GM19238 (cell line): ENCODE measurements around the gene POLE.

Experiments
- DNase-seq: peaks from one replicate; pipeline ENCODE4 v3.0.0; 2011; ENCODE audit warnings: low spot score; ENCODE audit not compliant: insufficient read length

The POLE gene, protein sequence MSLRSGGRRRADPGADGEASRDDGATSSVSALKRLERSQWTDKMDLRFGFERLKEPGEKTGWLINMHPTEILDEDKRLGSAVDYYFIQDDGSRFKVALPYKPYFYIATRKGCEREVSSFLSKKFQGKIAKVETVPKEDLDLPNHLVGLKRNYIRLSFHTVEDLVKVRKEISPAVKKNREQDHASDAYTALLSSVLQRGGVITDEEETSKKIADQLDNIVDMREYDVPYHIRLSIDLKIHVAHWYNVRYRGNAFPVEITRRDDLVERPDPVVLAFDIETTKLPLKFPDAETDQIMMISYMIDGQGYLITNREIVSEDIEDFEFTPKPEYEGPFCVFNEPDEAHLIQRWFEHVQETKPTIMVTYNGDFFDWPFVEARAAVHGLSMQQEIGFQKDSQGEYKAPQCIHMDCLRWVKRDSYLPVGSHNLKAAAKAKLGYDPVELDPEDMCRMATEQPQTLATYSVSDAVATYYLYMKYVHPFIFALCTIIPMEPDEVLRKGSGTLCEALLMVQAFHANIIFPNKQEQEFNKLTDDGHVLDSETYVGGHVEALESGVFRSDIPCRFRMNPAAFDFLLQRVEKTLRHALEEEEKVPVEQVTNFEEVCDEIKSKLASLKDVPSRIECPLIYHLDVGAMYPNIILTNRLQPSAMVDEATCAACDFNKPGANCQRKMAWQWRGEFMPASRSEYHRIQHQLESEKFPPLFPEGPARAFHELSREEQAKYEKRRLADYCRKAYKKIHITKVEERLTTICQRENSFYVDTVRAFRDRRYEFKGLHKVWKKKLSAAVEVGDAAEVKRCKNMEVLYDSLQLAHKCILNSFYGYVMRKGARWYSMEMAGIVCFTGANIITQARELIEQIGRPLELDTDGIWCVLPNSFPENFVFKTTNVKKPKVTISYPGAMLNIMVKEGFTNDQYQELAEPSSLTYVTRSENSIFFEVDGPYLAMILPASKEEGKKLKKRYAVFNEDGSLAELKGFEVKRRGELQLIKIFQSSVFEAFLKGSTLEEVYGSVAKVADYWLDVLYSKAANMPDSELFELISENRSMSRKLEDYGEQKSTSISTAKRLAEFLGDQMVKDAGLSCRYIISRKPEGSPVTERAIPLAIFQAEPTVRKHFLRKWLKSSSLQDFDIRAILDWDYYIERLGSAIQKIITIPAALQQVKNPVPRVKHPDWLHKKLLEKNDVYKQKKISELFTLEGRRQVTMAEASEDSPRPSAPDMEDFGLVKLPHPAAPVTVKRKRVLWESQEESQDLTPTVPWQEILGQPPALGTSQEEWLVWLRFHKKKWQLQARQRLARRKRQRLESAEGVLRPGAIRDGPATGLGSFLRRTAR (N-terminal part only)

DNA sequence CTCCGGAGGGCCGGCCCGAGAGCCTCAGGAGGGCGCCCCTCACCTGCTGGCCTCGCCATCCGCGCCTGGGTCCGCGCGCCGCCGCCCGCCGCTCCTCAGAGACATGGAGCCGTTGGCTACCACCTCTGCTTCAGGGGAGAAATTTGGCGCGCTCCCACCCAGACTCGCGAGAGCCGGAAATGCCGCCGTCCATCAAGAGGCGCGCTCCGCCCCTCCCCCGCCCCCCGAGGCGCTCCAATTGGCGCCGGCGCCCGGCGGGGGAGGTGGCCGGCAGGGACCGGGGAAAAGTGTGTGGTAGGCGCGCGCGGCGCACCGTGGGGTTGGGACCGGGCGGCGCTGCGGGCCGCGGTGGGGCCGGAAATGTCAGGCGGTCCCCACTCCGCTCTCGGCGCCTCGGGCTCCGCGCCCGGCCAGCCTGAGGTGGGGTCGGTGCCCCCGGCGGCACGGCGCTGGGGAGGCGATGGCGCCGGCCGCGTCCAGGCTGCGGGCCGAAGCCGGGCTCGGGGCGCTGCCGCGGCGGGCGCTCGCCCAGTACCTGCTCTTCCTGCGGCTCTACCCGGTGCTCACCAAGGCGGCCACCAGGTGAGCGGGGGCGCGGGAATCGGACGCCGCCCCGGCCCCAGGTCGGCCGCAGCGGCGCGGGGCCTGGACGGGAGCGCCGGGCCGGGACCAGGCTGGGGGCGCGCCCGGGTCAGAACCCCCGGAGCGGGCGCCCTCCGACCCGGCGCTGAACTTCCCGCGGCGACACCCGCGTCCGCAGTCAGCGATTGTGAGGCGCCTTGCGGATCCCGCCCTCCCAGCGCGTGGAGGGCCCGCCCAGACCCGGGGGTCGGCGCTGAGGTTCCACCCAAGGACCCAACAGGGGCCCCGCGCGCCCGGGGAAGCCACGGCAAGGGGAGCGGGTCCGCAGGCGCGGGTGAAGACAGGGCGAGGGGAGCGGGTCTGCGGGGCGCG, at the start of gene POLE, which contains the start of gene PXMP2:
Gene POLE, minus strand, starts transcription at position 132 of the 954 bp plus-strand sequence. Its CDS starts 27 bp downstream, at position 105.
Gene PXMP2, plus strand, starts transcription at position 377 of the 954 bp plus-strand sequence. Its CDS starts 84 bp downstream, at position 461.
- peak; percentile 99 for DNase-seq

DNA sequence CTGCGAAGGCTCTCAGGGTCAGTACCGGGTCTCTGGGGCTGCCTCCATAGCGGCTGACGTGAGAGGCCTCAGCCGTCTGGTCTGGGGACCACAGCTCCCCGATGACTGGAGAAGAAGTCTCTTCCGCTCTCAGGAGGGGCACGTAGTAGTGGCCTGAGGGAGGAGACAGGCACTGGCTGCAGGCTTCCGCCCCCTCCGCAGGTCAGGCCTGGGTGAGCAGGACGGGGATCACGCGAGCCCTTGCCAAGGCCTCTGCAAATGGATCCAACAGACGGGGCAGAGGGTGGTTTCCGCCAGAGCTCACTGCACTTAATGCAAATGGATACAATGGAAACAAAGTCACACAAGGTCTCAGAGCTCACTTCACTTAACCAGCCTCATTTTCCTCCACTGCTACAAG, 49.8 kb upstream of the POLE start:
- DNase-seq, result no peak

DNA sequence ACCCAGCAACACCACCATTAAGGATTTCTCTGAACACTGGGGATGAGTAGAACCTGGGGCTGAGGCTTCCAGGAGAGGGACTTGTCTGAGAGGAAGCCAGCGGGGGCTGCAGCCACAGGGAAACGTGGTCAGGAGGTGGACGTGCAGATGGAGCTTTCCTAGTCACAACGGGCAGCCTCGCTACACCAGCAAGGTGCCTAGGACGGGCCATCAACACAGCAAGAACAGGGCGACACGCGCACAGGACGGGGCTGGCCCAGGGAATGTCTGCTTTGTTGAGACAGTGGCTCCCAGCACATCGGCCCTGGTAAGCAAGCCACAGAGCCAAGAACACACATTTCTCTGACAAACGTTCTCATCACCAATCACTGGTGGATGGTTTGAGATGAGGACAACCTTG, 49.2 kb upstream of the POLE start:
- no peak for DNase-seq

DNA sequence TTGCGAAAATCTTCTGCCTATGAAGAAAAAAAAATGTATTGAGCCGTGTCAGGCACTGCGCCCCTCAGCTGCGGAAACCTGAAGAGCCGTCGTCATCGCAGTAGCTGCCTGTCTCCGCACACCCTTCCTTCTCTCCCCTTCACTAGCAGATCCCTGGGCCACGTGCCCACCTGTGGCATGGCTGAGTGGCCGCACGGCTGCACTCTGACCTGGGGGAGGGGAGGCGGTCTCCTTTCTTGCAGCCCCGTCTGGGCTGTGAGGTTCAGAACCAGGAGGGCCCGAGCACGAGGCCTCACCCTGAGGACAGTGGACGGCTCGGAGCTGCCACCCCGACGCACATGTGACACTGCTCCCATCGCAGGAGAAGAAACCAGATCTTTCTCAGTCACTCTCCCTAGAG, 48.4 kb upstream of the POLE start:
- no peak for DNase-seq

DNA sequence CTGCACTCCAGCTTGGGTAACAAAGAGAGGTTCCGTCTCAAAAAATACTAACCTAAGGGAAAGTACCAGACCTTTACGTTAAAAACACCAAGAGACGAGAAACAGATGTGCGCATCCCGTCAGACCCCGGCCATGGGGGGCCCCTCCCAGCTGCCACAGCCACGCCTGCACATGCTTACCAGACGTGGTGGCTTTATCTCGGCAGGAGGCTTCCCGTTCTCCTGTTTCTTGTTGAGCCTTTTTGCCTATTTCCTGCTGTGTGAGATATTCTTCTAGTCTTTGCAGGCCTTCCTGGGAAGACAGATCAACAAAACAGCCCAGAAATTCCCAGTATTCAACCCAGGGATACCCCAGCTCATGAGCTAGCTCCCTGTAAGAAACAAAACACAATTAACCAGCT, 47.1 kb upstream of the POLE start:
- DNase-seq, result no peak

DNA sequence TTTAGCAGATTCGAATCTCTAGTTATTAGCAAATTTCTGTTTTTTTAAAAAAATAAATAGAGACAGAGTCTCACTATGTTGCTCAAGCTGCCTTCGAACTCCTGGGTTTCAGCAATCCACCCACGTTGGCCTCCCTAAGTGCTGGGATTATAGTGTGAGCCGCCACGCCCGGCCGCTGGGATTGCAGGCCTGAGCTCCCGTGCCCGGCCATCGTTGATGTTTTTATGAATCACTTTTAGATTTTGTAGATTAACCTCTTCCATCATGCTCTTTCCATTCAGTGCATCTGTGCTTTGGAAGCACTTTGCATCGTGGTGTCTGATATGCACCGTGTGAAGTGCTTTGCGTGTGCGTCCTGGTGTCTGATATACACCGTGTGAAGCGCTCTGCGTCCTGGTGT, 44.4 kb upstream of the POLE start:
- DNase-seq, result no peak

DNA sequence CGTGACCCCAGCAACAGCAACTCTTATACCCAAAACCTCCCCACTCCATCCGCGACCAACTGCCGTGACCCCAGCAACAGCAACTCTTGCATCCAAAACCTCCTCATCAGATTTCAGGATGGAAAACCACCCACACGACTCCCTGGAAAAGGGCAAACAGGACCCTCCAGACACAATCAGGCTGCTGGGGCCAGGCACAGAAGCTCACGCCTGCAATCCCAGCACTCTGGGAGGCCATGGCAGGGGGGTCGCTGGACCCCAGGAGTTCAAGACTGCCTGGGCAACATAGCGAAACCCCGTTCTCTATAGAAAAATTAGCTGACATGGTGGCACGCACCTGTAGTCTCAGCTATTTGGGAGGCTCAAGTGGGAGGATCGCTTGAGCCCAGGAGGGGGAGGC, 43.2 kb upstream of the POLE start:
- DNase-seq, result no peak

DNA sequence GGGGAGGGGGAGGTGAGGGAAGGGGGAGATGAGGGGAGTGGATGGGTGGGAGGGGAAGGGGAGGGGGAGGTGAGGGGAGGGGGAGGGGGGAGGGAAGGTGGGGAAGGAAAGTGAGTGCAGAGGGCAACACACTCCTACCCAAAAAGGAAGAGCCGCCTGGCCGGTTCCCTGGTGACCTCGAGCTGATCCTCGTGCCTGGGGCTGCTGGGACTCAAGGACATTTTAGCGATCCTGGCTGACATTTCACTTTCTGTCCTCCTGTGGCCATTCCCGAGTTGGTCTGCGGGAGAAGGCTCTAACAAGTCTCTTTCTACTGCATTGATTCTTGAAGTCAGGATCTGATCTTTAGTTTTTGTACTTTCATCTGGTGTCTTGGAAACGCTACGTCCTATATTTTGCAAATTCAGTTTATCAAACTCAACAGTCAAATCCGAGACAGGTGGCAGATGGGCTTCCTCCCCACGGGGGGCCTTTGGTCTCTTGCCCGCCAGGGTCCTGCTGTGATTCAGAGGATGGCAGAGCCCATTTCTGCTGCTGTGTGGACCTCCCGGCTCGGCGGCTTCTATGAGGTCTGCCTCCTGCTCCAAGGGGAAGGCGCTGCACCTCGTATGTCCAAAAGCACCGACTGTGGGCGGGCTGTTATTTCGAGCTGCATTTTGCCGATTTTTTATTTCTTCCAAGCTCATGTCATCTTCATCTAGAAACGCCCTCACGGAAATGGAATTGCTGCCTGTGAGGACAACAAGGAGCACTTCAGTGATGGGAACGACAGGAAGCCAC, 42.6 kb upstream of the POLE start:
- DNase-seq, result no peak

DNA sequence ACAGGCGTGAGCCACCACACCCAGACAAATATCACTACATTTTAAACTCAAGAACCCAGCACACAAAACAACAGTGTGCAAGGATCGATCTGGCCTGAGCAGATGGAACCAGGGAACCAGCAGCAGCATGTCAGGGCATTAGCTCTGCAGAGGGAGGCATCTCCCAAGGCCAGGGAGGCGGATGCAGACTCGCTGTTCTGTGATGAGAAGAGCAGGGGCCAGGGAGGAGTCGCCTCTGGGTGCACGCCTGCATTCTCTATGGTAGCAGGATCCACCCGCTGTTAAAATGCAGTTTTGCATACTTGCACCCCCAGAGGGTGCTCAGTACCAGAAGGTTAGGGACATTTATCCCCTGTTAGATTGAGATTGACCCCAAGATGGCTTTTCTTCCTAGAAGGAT, 41.4 kb upstream of the POLE start:
- no peak for DNase-seq

DNA sequence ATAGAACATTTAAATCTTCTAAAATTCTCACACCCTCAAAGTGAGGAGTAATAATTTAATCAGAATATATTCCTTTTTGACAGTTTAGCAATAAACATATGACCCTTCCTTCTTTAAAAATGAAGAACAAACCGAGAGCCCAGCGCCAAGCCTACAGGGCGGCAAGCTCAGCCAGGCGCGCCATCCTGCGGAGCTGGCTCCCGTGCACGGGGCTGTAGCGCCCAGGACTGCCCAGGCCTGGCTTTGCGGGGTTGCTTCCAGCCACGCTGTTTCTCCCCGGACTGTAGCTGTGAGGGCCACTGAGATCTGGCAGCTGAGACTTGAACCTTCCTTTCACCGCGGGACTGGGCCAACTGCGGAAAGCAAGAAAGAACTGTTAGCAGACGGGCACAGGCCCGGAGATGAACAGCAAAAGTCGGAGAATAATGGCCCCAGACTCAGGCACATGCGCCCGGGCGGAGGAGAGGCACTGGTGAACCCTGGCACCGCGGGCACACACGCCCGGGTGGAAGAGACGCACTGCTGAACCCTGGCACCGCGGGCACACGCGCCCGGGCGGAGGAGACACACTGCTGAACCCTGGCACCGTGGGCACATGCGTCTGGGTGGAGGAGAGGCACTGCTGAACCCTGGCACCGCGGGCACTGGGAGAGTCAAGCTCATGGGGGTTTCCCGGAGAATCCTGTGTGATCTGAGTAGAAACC, 40.1 kb upstream of the POLE start:
- no peak for DNase-seq

DNA sequence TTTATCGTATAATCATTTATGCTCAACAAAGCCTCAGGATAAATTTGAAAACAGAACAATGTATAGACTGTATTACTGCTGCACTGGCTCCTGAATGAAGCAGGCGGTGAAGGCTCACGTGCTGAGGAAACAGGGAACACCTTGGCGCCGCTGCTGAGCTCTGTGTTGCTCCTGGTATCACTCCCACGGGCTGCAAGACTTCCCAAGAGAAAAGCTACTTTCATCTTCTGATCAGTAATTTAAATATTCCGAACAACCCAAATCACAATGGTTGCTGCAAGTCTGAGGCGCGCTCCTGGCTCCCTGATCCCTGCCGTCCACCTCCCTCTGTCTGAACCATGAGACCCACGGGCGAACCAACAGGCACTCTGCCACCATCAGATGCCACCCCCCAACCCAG, 39.2 kb upstream of the POLE start:
- no peak for DNase-seq

DNA sequence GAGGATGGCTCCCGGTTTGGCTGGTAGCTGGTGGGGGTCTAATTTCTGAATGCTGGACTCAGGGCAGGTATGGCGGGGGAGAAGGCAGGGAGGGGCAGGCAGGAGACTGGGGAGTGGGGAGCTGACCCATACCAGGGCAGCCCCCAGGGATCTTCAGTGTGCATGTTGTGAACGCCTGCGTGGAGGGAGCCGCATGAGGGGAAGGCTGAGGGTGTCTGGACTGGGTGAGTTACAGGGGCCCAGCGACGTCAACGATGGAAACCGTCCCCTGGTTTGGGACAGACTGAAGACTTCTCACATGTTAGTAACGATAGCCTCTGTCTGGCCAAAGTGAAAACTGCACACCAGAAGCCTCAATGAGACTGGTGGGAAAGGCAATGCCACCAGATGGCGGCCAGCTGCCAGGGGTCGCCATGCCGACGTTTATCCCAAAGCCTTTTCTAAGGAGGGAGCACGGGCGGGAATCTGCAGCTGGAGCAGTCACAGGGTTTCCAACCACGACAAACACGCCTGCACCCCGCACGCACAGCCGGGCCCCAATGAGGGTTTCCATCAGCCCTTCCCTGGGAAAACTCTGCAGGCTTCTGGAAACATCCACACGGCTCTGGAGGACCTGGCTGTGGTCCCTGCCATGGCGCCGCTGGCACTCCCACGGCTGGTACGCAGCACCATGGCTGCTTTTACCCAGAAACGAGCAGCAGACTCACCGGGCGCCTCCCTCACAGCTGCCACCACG, 37.5 kb upstream of the POLE start:
- DNase-seq, result no peak

DNA sequence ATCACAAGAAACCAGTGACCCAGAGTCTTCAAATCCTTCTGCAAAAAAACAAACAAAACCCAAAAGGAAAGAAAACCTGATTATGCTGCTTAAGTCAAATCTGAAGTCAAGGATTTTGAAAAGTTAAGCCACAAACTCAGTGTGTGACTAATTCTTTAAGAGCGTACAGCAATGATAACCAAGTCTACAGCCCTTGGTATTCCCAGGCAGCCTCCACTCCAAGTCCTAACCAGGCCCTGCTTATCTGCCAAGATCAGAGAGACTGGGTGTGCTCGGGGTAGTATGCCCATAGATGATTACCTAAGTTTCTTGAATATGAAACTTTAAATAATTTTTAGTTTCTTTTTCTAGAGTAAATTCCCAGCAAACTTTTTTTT, 36.6 kb upstream of the POLE start:
- DNase-seq, result no peak

DNA sequence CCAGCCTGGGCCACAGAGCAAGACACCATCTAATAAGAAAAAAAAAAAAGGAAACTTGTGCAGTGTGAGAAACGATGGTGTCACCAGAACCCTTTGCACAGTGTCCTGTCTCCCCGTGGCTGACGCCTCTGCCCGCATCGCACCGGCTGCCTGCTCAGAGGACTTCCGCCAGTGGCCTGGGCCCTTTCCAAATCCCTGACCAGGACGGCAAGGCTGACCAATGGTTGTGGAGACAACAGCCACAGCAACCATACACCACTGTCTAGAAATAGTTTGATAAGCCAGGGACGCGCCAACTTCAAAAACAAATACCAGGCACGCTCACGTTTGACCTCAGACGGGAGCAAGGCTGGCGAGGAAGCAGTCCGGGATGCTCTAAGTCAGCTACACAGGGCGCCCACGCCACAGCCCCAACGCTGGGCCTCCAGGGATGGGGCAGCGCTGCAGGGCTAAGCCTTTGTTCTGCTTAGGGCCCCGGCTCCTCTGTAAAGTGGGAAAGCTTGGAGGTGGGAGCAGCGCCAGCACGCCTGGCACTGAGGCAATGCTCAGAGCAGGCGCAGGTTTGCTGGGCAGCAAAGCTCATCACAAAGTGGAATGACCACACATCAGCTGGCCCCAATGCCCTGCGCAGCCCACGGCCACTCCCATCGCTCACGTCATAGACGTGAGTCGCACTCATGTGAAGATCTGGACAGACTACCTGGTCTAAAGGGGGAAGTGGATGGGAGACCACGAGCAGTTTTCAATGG, 36.0 kb upstream of the POLE start:
- no peak for DNase-seq

DNA sequence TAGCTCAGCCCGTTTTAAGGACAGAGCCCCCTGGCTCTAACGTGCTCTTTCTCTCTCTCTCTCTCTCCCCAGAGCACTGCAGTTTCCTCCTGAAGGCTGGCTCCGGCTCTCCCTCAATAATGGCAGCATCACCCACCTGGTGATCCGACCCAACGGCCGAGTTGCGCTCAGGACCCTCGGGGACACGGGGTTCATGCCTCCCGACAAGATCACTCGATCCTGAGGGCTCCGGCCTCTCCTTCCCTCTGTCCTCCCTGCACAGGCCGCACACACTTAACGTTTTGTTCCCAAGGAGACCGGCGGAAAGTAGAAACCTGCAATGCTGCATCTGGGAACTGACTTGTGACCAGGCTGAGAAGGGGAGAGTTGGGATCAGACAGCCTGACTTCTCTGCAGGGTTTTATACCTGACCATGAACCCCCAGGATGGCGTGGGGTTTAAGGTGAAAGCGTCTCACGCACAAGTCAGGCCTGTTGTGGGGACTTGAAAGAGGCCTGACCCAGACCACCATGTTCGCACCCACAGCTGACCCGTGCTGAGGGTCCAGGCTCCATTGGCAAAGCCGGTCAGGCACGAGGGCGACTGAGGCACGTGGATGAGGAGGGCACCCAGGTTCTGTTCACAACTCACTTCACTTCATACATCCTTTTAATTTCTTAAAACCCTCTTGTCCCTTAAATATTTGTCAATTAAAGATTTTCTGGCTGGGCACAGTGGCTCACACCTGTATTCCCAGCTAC, 33.6 kb upstream of the POLE start:
- no peak for DNase-seq

DNA sequence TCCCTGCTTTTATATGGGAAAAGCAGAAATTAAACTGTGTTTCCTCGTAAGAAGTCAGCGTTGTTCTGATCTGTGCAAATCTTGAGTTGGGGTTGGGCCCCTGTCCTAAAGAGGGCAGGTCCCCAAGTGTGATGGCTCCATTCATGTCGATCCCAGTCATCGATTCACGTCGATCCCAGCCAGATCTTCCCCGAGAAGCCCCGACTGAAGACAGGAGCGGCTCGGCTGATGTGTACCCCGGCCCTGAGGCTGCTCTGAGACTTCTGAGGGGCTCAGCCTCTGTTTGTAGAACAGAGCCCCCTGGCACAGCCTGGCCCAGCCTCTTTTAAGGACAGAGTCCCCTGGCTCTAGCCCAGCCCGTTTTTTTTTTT, 32.8 kb upstream of the POLE start:
- DNase-seq, result no peak
